M059J (cell line): ENCODE data around the gene FOXRED2. TPM values are rescaled to one million over a fixed set of nuclear protein-coding genes. Genes with fewer than 3 reads are reported as not detected.
"Not testable (repeated sequence)": the region's sequence is repeated elsewhere in the genome, so short reads cannot be mapped to it uniquely, and the experiment has no call there.

Experiments used
- DNase-seq: peaks from one replicate; pipeline ENCODE4 v3.0.0-alpha.2; 2012; ENCODE audit warnings: low read depth
- total RNA-seq: library from RNA; depleted of rRNA; stranded (reverse); fragments of >200 nt; shearing (Covaris generic); gene quantifications from 2 replicates; pipeline ENCODE4 v1.2.3, GENCODE V29; 2014

The FOXRED2 gene
- total RNA-seq, 1 experiment from 2014 or later = 19.6 TPM

DNA sequence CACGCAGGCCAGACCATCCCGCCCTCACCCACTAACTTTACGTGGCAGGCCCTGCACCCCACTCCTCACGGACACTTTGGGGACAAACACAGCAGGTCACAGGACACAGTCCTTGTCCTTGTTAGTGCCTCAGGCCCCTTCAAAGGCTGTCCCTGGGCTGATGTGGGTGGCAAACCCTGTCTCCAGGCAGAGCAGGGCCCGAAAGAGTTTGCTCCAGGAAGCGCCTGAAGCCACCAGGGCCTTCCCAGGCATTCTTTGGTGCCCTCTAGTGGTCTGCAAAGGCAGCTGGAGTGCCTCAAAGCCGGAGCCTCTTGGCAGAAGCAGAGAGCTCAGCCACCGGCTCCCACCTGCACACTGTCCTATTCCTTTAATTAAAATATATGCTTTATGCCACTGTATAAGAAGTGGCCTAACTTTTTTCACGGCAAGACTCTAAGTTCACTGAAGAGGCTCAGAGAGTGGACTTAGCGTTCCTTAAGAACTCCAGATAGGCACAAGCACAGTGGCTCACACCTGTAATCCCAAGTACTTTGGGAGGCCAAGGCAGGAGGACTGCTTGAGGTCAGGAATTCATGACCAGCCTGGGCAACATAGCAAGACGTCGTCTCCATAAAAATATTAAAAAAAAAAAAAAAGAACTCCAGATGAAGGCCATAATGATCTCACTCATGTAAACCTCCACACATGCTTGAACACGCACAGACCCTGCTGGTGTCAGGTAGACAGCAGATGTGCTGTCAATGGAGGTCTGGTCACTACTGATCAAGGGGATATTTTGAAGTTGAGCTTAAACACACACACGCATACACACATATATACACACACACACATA, 36.5 kb downstream of the FOXRED2 start:
- peak; percentile 83 for DNase-seq

DNA sequence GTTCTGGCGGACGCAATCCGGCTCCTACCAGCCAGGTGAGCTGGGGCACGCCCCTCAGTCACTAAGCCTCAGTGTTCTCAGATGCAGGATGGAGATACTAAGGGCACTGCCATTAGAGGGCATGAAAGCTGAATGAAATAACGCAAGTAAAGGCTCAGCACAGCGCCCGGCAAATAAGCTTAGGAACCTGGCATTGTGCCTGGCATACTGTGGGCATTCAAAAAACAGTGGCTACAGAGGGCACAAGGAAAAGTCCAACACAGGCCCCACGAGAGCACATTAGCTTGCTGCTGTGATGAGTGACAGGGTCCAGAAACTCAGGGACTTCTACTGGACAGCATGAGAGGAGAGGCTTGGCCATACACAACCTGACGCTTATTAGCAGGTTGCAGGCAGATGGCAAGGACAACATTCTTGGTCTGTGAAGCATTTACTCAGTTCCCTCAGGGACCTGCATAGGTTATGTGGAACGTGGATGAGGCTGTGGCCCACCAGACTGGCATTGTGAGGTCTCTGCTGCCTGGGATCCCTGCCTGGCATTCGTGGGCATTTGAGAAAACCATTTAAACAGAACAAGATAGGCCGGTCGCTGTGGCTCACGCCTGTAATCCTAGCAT, 37.6 kb downstream of the FOXRED2 start:
- DNase-seq = peak; percentile 58

DNA sequence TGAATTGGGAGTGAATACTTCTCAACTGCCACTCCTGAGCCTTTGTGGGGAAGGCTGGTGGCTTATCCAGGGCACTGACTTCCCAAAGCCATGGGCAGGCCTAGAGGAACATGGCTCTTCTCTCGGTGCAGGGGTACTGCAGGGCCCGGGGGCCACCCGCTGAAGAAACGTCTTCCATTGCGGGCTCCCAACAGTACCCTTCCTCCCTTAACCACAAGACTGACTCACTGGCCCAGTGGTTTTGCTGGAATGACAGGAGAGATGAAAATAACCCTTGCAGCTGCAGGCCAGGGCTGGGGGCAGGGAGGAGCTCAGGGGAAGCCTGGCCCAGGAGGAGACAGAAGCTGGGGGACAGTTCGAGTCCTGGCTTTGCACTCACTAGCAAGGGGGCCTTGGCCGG, 38.9 kb downstream of the FOXRED2 start:
- peak; percentile 97 for DNase-seq

DNA sequence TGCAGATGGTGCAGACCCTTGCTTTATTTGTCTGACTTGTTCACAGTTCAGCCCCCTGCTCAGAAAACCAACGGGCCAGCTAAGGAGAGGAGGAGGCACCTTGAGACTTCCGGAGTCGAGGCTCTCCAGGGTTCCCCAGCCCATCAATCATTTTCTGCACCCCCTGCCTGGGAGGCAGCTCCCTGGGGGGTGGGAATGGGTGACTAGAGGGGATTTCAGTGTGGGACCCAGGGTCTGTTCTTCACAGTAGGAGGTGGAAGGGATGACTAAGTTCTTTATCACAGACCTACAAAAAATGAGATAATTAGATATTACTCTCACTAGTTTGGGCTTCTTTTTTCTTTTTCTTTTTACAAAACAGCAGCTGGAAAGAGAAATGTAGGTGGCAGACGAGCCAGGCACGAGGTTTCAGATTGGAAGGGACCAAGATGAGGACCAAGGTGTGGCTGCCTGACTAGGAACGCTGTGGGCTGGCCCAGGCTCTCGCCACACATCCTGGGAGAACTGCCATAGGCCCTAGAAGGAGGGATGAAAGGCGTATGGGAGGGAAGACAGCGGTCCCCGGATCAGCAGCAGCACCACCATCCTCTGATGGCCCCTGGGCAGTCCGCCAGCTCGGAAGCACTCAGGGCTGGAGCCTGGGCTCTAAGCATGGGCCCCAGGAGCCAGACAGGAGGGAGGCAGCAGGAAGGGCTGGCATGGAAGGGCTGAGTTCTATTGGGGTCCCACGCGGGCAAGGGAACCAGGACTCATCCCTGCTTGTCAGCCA, 39.6 kb downstream of the FOXRED2 start:
- DNase-seq = peak; percentile 95

DNA sequence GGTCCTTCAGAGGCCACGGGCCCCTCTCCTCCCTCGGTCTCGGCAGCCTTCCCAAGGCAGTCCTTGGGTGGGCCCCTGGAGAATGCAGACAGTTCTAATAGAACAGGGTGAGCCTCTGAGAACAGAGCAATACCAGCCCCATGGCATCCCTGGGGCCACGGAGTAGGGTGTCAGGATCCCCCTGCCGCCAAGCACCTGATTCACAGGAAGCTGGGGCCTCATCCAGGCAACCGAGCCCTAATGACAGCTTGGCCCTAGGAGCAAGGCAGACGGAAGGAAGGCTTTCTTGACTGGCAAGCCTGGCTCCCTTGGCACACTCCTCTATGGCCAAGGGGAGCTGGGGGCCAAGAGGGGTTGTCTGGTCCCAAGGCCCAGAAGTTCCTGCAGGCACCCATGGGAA, 40.6 kb downstream of the FOXRED2 start:
- DNase-seq = no peak

DNA sequence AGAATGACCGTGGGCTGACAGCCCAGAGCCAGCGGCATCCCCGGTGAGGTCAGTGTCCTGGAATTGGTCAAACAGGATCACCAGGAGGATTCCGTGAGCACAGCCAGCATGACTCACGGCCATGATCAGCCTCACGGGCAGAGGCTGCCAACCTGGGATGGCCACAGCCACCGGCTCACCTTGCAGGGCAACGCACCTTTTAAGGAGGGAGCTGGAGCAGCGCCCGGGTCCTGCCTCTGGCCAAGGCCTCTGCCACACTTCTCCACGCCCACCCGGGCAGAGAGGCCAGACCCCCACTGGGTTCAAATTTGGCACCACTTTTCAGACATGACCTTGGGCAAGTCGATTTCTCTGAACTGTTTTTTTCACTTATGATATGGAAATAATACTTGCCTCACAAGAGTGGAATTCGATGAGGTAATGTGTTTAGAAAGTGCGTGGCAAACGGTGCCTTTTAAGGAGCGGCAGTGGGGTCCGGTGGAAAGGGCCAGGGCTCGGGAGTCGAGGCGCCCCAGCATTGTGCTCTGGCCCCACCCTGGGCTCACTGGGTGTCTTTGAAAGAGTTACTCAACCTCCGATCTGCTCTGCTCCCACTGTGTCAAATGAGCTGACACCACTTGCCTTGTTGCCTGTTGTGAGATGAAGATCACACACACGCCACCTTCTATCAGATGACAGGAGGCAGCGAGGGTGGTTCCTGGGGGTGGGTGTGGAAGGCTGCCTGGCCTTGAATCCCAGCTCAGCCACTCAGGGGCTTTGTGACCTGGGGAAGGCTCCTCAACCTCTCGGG, 41.4 kb downstream of the FOXRED2 start:
- peak; percentile 96 for DNase-seq

DNA sequence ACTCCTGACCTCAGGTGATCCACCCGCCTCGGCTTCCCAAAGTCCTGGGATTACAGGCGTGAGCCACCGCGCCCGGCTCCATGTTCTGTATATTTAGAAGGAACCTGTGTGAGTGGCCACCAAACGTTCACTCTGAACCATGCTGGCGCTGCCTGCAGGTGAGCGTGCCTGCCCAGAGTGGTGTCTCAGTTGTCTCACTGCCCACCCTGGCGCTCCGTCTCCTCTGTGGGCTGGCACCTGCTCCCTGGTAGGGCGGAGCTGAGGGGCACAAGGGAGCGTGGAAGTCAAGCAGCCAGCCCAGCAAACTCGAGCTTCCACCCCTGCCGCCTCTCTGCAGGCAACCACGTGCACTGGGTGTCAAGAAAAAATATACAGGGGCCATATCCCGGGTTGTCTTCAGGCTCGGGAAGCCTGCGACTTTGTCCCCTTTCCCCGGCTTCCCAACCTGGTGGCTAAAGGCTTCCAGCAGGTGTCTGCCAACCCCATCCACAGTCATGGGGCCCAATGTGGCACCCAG, 42.1 kb downstream of the FOXRED2 start:
- no peak for DNase-seq

DNA sequence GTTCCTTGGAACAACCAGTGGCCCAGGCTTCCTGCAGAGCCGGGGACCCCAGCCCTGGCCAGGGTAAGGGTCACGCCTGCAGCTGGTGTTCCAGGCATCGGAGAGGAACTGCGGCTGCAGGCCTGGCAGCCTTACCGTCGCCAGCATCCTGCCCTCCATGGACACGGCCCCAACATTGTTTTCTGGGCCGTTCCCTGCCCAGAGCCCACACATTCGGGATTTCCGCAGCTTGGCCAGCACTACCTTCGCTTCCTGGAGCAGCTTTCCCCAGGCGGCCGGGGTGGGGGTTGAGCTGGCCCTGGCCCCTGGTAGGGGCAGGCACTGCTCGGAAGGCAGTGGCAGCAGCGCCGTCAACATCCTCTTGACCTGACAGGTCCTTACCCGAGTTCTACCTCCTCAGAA, 43.1 kb downstream of the FOXRED2 start:
- no peak for DNase-seq

DNA sequence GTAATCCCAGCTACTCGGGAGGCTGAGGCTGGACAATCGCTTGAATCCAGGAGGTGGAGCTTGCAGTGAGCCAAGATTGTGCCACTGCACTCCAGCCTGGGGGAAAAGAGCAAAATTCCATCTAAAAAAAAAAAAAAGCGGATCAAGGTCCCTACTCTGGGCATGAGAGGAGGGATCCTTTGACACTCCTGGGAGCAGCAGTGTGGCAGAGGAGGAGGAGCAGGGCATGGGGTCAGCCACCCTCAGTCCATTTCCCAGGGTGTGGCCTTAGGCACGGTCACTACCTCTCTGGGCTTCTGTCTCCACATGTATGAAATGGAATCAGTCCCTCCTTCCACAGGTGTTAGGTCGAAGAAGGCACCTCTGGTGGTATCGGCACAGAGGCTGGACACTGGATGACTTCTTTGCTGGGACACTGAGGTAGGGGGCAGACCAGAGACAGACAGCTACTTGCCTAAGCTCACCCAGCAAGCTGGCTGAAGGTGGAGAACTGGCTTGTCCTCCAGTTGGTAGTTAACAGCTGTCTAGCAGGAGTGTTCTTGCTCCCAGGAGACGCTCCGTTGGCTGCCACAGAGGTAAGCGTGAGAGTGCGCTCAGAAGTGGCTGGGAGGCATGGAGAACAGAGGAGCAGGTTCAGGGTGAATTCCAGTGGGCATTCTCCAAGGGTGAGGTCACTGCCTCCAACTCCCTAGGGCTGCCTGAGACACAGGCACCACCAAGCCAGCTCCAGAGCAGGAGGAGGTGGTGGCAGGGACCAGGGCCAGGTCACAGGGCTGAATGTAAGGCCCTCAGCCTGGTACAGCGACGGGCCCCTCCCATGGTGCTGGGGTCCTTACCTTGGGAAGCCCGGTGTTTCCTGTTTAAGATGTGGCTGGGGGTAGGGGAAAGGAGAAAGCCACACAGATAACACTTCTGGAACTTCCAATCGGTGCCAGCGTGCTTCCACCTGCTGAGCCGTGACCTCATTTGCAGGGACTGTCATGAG, 44.9 kb downstream of the FOXRED2 start:
- peak; percentile 97 for DNase-seq

DNA sequence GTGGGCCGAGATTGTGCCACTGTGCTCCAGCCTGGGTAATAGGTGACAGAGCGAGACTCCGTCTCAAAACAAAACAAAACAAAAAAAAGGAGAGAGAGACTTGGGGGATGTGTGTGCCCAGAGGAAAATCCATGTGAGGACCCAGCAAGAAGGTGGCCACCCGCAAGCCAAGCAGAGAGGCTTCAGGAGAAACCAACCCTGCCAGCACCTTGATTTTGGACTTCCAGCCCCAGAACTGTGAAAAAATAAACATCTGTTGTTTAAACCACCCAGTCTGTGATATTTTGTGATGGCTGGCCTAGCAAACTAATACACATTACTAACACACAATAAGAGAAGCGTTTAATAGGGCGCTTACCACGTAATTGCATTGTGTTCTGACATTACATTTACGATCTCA, 46.6 kb downstream of the FOXRED2 start:
- no peak for DNase-seq

DNA sequence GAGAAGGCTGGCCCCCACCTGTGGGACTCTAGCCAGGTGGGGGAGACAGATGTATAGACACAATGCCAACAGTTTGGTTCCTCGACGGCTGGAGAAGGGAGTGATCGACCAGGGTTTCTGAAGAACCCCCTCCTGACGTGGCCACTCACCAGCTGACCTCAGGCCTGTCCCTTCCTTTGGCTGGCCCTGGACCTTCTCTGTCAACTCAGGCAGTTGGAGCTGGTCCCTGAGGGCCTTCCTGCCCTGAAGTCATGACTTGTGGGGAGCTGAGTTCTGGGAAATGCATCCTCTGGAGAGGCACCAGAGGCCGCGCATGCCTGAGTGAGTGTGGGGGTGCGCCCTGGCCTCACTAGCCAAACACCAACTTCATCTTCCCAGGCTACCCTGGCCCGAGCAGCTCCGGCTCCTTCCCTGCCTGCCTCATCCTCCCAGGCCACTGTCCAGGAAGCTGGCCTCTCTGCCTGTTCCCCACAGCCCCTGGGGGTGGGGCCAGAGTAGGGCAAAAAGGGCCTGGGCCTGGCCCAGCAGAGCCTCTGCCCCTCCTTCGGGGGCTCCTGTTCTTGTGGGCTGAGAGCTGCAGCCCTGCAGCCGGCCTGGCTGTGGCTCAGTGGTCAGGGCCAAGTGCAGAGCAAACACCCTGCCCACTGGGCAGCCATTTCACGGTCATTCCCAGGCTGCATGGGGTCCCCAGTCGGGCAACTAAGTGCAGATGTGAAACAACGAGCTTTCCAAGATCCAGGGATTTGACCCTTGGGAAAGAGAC, 49.0 kb downstream of the FOXRED2 start:
- DNase-seq = peak; percentile 68

DNA sequence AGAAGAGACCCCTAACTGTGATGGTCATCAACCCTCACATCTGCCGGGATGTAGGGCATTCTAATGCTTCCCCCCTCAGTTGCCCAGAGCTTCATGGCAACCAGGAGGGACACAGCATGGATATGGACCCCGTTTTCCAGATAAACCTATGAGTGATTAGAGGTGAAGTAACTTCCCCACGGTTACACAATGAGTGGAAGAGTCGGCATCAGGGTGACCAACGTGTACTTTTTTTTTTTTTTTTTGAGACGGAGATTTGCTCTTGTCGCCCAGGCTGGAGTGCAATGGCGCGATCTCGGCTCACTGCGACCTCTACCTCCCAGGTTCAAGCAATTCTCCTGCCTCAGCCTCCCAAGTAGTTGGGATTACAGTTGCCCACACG, 50.4 kb downstream of the FOXRED2 start:
- no peak for DNase-seq

DNA sequence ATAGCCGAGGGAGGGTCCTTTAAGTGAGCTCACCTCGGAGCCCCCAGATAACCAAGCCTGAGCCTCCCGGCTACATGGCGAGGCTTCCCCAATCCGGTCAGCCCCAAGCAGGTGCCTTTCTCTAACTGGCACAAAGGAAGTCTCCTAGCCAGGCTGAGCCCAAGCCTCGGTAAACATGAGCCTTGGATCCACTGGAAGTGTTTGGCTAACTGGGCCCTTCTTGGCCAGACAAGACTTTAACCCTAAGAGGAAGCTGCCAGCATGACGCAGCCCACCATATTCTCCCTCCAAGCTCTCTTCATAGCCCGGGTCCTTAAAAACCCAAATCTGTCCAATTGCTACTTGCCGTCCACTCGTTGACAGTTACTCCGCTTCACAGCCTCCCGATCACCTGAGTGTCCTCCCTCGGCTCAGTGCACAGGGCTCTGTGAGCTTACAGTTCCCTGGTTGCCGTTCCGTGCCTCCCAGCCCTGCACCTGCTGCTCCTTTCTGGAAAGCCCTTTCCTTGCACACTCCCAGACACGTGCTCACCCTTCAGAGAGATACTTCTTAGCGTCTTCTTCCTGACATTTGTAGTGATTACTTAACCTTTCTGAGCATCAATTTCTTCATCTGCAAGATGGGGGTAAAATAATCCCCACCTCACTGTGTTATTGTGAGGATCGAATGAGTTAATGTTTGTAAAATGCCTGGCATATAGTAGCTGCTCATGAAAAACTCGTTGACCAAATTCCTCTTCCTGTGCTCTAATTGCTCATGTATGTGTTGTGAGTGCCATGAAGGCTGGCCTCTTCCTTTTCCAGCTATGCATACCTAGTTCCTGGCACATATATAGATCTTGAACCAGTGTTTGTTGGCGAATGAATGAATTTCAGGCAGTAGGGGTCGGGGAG, 51.0 kb downstream of the FOXRED2 start:
- DNase-seq = no peak

DNA sequence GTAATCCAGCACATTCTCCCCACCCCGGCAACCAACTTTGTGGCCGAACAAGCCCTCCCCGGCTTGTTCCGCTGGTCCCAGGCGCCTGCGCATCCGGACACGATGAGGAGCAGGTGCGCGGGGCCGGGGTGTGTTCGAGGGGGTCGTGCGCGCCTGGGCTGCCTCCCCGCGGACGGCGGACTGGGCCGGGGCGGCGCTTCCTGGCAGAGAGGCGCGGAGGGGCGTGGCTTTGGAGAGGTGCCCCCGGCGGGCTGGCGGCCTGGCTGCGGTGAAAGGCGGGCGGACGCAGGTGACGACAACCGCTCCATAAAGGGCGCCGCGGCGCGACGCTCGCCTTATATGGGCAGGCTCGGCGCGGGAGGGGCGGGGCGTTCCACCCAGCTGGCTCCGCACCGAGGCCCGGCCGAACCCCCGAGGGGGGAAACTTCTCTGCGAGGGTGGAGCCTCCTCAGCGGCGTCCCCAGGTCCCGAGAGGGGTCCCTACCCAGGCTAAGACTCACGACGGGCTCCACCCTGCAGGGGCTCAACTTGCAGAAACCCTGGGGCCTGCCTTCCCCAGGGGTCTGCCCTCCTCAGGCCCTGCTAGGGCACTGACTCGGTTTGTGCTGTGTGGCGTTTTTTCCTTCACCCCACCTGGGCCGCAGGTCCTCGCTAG, 51.8 kb downstream of the FOXRED2 start:
- DNase-seq = peak; percentile 87

DNA sequence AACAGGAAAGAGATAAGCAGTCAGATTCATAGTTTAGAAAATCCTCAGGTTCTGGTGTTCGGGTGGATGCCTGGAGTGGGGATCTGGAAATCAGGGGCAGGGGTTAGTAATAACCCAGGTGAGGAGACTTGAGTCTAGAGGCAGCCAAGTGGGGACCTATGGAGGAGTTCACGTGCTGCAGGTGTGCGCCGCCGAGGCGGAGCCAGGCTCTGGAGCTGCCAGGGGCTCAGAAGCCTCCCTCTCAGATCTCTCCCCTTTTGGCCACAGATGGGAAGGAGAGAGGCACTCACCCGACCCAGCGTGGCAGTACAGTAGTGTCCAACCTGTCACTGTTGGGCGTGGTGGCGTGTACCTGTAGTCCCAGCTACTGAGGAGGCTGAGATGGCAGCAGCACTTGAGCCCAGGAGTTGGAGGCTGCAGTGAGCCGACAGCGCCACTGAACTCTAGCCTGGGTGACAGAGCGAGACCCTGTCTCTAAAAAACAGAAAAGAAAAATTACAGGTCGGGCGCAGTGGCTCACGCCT, 52.9 kb downstream of the FOXRED2 start:
- DNase-seq = no peak

DNA sequence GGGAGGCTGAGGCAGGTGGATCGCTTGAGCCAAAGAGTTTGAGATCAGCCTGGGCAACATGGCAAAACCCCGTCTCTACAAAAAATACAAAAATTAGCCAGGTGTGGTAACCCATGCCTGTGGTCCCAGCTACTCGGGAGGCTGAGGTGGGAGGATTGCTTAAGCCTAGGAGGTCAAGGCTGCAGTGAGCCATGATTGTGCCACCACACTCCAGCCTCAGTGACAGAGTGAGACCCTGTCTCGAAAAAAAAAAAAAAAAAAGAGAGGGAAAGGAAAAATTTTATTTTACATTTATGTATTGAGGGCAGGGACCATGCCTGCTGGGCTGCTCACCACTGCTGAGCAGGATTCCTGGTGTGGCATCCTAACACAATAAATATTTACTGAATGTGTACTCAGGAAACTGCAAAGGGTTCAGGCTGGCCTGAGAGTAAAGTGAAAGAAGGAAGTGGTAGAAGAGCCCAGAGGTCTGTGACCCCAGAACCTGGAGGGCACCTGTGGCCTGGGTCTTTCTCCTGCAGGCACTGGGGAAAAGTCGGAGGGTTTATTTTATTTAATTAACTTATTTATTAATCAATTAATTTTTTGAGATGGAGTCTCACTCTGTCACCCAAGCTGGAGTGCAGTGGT, 53.7 kb downstream of the FOXRED2 start:
- DNase-seq = not testable (repeated sequence)

DNA sequence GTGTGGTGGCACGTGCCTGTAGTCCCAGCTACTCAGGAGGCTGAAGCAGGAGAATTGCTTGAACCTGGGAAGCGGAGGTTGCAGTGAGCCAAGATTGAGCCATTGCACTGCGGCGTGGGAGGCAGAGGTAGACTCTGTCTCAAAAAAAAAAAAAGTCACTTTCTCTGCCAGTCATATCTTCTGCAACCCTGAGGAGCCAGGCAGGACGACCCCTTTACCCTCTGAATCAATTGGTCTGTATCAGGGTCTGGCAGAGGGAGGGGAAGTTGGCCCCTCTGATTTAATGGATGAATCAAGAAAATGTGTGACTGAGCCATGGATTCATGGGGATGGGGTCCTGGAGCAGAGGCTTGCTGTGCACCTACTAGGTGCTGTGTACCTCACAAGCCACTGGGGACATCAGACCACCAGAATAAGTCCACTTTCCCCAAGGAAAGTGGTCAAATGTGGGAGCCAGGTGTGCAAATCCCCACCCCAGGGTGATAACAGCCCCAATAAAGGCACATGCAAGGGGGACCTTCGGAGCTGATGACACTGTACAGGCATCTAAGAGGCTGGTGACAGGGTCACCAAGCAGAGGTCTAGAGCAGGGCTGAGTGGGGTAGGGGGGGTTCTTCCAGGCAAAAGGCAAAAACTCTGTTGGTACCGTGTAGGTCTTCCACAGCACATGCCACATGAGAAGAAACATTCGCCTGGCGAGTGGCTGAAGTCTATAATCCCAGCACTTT, 54.4 kb downstream of the FOXRED2 start:
- no peak for DNase-seq
